Trophoblast cell (in vitro differentiated cells and primary cell): ENCODE data around the gene DNMT1.

ENCODE experiments used
- DNase-seq, 2 donors: peaks; one replicate each; pipeline ENCODE4 v3.0.0-alpha.2; 2016
- H2AFZ ChIP-seq: 2 replicates; pipeline ENCODE4 v1.6.1; 2013; ENCODE audit warnings: low read length, moderate library complexity, mild to moderate bottlenecking; ENCODE audit not compliant: insufficient read depth, poor library complexity
- H2AK5ac ChIP-seq: 2 replicates; pipeline ENCODE4 v1.6.1; 2013; ENCODE audit warnings: mild to moderate bottlenecking, low read length
- H2BK120ac ChIP-seq: 2 replicates; pipeline ENCODE4 v1.6.1; 2013; ENCODE audit warnings: low read length, mild to moderate bottlenecking, moderate library complexity; ENCODE audit not compliant: insufficient read depth, poor library complexity
- H2BK12ac ChIP-seq: 2 replicates; pipeline ENCODE4 v1.6.1; 2013; ENCODE audit warnings: mild to moderate bottlenecking, low read length, moderate library complexity
- H2BK5ac ChIP-seq: 2 replicates; pipeline ENCODE4 v1.6.1; 2013; ENCODE audit warnings: low read length, low read depth, moderate library complexity, mild to moderate bottlenecking; ENCODE audit not compliant: poor library complexity
- H3K14ac ChIP-seq: 2 replicates; pipeline ENCODE4 v1.6.1; 2013; ENCODE audit warnings: mild to moderate bottlenecking, low read length
- H3K18ac ChIP-seq: 2 replicates; pipeline ENCODE4 v1.6.1; 2013; ENCODE audit warnings: mild to moderate bottlenecking, low read length
- H3K23ac ChIP-seq: 2 replicates; pipeline ENCODE4 v1.6.1; 2013; ENCODE audit warnings: low read length
- H3K27ac ChIP-seq: 2 replicates; pipeline ENCODE4 v1.5.1; 2013; ENCODE audit warnings: low read depth, mild to moderate bottlenecking, inconsistent platforms, low read length, moderate library complexity
- H3K27me3 ChIP-seq: 2 replicates; pipeline ENCODE4 v1.6.1; 2013; ENCODE audit warnings: inconsistent platforms, mild to moderate bottlenecking, low read length, moderate library complexity; ENCODE audit not compliant: insufficient read depth
- H3K36me3 ChIP-seq, 2 experiments: 1 replicate in 1 of 2; 2 replicates in 1 of 2; pipeline ENCODE4 v1.6.1; 2013; ENCODE audit warnings: low read length in 2 of 2, mild to moderate bottlenecking in 2 of 2, moderate library complexity in 1 of 2; ENCODE audit not compliant: insufficient read depth in 2 of 2, control insufficient read depth in 1 of 2
- H3K4ac ChIP-seq: 2 replicates; pipeline ENCODE4 v1.6.1; 2013; ENCODE audit warnings: low read depth, mild to moderate bottlenecking, low read length, moderate library complexity
- H3K4me1 ChIP-seq, 2 experiments: 1 replicate in 1 of 2; 2 replicates in 1 of 2; pipeline ENCODE4 v1.6.1; 2013; ENCODE audit warnings: low read length in 2 of 2, mild to moderate bottlenecking in 2 of 2, moderate library complexity in 1 of 2; ENCODE audit not compliant: insufficient read depth in 2 of 2, control insufficient read depth in 1 of 2
- H3K4me2 ChIP-seq: 2 replicates; pipeline ENCODE4 v1.6.1; 2013; ENCODE audit warnings: inconsistent platforms, mild to moderate bottlenecking, low read length, moderate library complexity
- H3K4me3 ChIP-seq: 2 replicates; pipeline ENCODE4 v1.5.1; 2013; ENCODE audit warnings: mild to moderate bottlenecking, low read depth, low read length, inconsistent platforms
- H3K79me1 ChIP-seq: one replicate; pipeline ENCODE4 v1.6.1; 2013; ENCODE audit warnings: low read length
- H3K79me2 ChIP-seq: 2 replicates; pipeline ENCODE4 v1.6.1; 2013; ENCODE audit warnings: low read length, mild to moderate bottlenecking; ENCODE audit not compliant: control insufficient read depth, insufficient read depth, poor library complexity
- H3K9ac ChIP-seq: 2 replicates; pipeline ENCODE4 v1.6.1; 2013; ENCODE audit warnings: mild to moderate bottlenecking, low read length
- H3K9me3 ChIP-seq: 2 replicates; pipeline ENCODE4 v1.6.1; 2013; ENCODE audit warnings: low read depth, mild to moderate bottlenecking, control low read depth, inconsistent platforms, low read length; ENCODE audit not compliant: insufficient read depth
- H4K12ac ChIP-seq: 2 replicates; pipeline ENCODE4 v1.6.1; 2013; ENCODE audit warnings: low read depth, mild to moderate bottlenecking, low read length, moderate library complexity
- H4K8ac ChIP-seq: 2 replicates; pipeline ENCODE4 v1.6.1; 2013; ENCODE audit warnings: low read depth, mild to moderate bottlenecking, low read length, moderate library complexity
- H4K91ac ChIP-seq: one replicate; pipeline ENCODE4 v1.6.1; 2013; ENCODE audit warnings: low read depth, mild to moderate bottlenecking, low read length, moderate library complexity
- WGBS: extraction: QIAGEN DNeasy Blood & Tissue Kit; methylation state at CpG from one replicate; pipeline ENCODE4 v1.1.7; 2013; ENCODE audit warnings: missing lambda C conversion rate; ENCODE audit not compliant: insufficient read length, insufficient coverage; ENCODE audit errors: extremely low coverage; 5-methylcytosine and 5-hydroxymethylcytosine counted together

Gene DNMT1

GRCh38 chr19:10228393-10228792, 33.6 kb upstream of the DNMT1 start:
- no peak overlapping the region for H3K18ac ChIP-seq
- H3K27me3 ChIP-seq = no peaks in the 10 kb centered on the region
- peaks cover 10% of the 10 kb centered on the region for H3K79me2 ChIP-seq
- H3K4me1 ChIP-seq = peaks cover 19 to 29% of the 10 kb centered on the region in 2 experiments
- no peak overlapping the region for H2BK5ac ChIP-seq
- H2BK12ac ChIP-seq = no peak overlapping the region
- no peak overlapping the region for H2AK5ac ChIP-seq
- no peak overlapping the region for H3K4me3 ChIP-seq
- H4K8ac ChIP-seq = no peak overlapping the region
- no peak for DNase-seq
- no peak overlapping the region for H3K14ac ChIP-seq
- H3K79me1 ChIP-seq = peaks cover 10% of the 10 kb centered on the region
- no peak overlapping the region for H3K9ac ChIP-seq
- H2AFZ ChIP-seq = no peak overlapping the region
- H2BK120ac ChIP-seq = no peak overlapping the region
- WGBS = no CpG with 5 or more reads among the region's 5 CpGs
- H3K36me3 ChIP-seq = peaks cover 13 to 20% of the 10 kb centered on the region in 2 experiments
- no peak overlapping the region for H3K23ac ChIP-seq
- H3K4me2 ChIP-seq = no peak overlapping the region
- no peak overlapping the region for H4K12ac ChIP-seq
- peaks cover 3% of the 10 kb centered on the region for H3K9me3 ChIP-seq
- H3K4ac ChIP-seq = peak overlapping the region; percentile 46
- no peak overlapping the region for H4K91ac ChIP-seq
- H3K27ac ChIP-seq = no peak overlapping the region

GRCh38 chr19:10227026-10227971, 32.5 kb upstream of the DNMT1 start:
- H3K79me2 ChIP-seq = peaks cover 10% of the 10 kb centered on the region
- H3K4me1 ChIP-seq = peaks cover 19 to 29% of the 10 kb centered on the region in 2 experiments
- H3K4me2 ChIP-seq = peak overlapping the region; percentile 13
- H4K8ac ChIP-seq = peak overlapping the region; percentile 1
- peaks cover 10% of the 10 kb centered on the region for H3K79me1 ChIP-seq
- H3K27me3 ChIP-seq = no peaks in the 10 kb centered on the region
- H3K9ac ChIP-seq = no peak overlapping the region
- H4K91ac ChIP-seq = peak overlapping the region; percentile 45
- no CpG with 5 or more reads among the region's 28 CpGs for WGBS
- H3K4ac ChIP-seq = peak overlapping the region; percentile 0
- peaks cover 17 to 21% of the 10 kb centered on the region in 2 experiments for H3K36me3 ChIP-seq
- peak overlapping the region; percentile 12 for H2BK120ac ChIP-seq
- peak overlapping the region; percentile 80 for H3K27ac ChIP-seq
- H3K18ac ChIP-seq = peak overlapping the region; percentile 20
- no peak overlapping the region for H2AFZ ChIP-seq
- H2BK12ac ChIP-seq = peak overlapping the region; percentile 10
- no peak overlapping the region for H3K23ac ChIP-seq
- DNase-seq = no peak
- H4K12ac ChIP-seq = no peak overlapping the region
- peaks cover 3% of the 10 kb centered on the region for H3K9me3 ChIP-seq
- peak overlapping the region; percentile 7 for H3K4me3 ChIP-seq
- H3K14ac ChIP-seq = peak overlapping the region; percentile 51
- H2BK5ac ChIP-seq = peak overlapping the region; percentile 6
- peak overlapping the region; percentile 42 for H2AK5ac ChIP-seq

GRCh38 chr19:10226376-10227025, 31.7 kb upstream of the DNMT1 start:
- H2BK12ac ChIP-seq = peak overlapping the region; percentile 42
- H3K36me3 ChIP-seq = peaks cover 17 to 21% of the 10 kb centered on the region in 2 experiments
- no peak overlapping the region for H3K9ac ChIP-seq
- H3K79me2 ChIP-seq = peaks cover 10% of the 10 kb centered on the region
- peaks cover 19 to 28% of the 10 kb centered on the region in 2 experiments for H3K4me1 ChIP-seq
- DNase-seq = no peak
- no peak overlapping the region for H4K8ac ChIP-seq
- H4K91ac ChIP-seq = peak overlapping the region; percentile 68
- no peak overlapping the region for H3K4me3 ChIP-seq
- peak overlapping the region; percentile 69 for H3K18ac ChIP-seq
- H2AFZ ChIP-seq = no peak overlapping the region
- H3K23ac ChIP-seq = no peak overlapping the region
- peak overlapping the region; percentile 2 for H2AK5ac ChIP-seq
- no peaks in the 10 kb centered on the region for H3K27me3 ChIP-seq
- no peak overlapping the region for H3K27ac ChIP-seq
- peak overlapping the region; percentile 13 for H3K4me2 ChIP-seq
- peak overlapping the region; percentile 24 for H3K4ac ChIP-seq
- peaks cover 3% of the 10 kb centered on the region for H3K9me3 ChIP-seq
- no CpG with 5 or more reads among the region's 13 CpGs for WGBS
- H3K14ac ChIP-seq = no peak overlapping the region
- no peak overlapping the region for H4K12ac ChIP-seq
- no peak overlapping the region for H2BK5ac ChIP-seq
- H2BK120ac ChIP-seq = no peak overlapping the region
- peaks cover 10% of the 10 kb centered on the region for H3K79me1 ChIP-seq

GRCh38 chr19:10226021-10226375, 31.2 kb upstream of the DNMT1 start:
- Histone ChIP-seq H3K79me2 (peaks cover 9% of the 10 kb centered on the region), H2AFZ (no peak overlapping the region), H2BK12ac (no peak overlapping the region), H3K18ac (no peak overlapping the region), H3K9ac (no peak overlapping the region), H4K91ac (no peak overlapping the region), H3K23ac (no peak overlapping the region), H3K4me1 (peaks cover 19 to 27% of the 10 kb centered on the region in 2 experiments), H2AK5ac (no peak overlapping the region), H3K4me2 (no peak overlapping the region), H3K27me3 (no peaks in the 10 kb centered on the region), H4K12ac (no peak overlapping the region), H2BK120ac (no peak overlapping the region), H3K4me3 (no peak overlapping the region), H3K36me3 (peaks cover 17 to 21% of the 10 kb centered on the region in 2 experiments), H3K14ac (no peak overlapping the region), H3K27ac (no peak overlapping the region), H3K4ac (peak overlapping the region; percentile 14), H3K79me1 (peaks cover 9% of the 10 kb centered on the region), H4K8ac (no peak overlapping the region), H3K9me3 (peaks cover 3% of the 10 kb centered on the region), H2BK5ac (no peak overlapping the region)
- DNase-seq = no peak
- WGBS = no CpG with 5 or more reads among the region's 6 CpGs
